Vagina (tissue), 2 donors: ENCODE results near the gene SMG1.

ENCODE experiments used
- POLR2A ChIP-seq, 2 donors: fragments of 450-650 bp; IDR thresholded peaks; one replicate each; pipeline ENCODE4 v1.6.1; 2017; ENCODE audit warnings: antibody characterized with exemption in 2 of 2, mild to moderate bottlenecking in 2 of 2, moderate library complexity in 2 of 2
- POLR2AphosphoS5 ChIP-seq, 2 donors: sonication (generic); formaldehyde crosslinking; IDR thresholded peaks; one replicate each; pipeline ENCODE4 v1.9.0; 2017; ENCODE audit warnings: antibody characterized with exemption in 2 of 2, mild to moderate bottlenecking in 2 of 2, low read depth in 1 of 2; ENCODE audit not compliant: insufficient read depth in 1 of 2
- TF ChIP-seq, protein P1 (sequence below), 3 experiments: fragments of 450-650 bp in 2 of 3; fragments of 200-600 bp in 1 of 3; sonication (generic) in 1 of 3; IDR thresholded peaks; one replicate each; pipeline ENCODE4 v1.5.1; 2017 to 2019; ENCODE audit warnings: antibody characterized with exemption in 3 of 3, mild to moderate bottlenecking in 2 of 3, moderate library complexity in 2 of 3

DNA sequence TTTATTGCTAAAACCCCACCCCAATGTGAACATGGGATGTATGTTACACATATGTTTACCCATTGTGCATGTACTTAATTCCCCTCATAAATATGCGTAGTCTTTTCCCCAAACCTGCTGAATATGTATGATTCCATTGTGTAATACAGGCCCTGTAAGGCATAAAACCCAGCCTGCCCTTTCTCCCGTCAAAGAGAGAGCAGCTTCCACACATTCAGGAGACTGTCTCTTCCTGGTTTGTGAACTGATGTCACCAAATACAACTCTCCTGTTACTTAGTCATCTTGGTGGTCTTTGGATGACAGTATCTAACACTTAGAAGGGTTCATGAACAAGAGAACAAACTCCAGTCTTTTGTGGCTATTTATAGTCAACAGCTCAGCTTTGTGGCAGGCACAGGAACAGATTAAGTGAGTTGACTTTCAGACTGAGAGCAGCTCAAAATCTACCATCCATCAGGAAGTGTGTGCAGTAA lies 32.9 kb upstream of the SMG1 start:
- TF ChIP-seq, protein P1, sequence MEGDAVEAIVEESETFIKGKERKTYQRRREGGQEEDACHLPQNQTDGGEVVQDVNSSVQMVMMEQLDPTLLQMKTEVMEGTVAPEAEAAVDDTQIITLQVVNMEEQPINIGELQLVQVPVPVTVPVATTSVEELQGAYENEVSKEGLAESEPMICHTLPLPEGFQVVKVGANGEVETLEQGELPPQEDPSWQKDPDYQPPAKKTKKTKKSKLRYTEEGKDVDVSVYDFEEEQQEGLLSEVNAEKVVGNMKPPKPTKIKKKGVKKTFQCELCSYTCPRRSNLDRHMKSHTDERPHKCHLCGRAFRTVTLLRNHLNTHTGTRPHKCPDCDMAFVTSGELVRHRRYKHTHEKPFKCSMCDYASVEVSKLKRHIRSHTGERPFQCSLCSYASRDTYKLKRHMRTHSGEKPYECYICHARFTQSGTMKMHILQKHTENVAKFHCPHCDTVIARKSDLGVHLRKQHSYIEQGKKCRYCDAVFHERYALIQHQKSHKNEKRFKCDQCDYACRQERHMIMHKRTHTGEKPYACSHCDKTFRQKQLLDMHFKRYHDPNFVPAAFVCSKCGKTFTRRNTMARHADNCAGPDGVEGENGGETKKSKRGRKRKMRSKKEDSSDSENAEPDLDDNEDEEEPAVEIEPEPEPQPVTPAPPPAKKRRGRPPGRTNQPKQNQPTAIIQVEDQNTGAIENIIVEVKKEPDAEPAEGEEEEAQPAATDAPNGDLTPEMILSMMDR (IDR thresholded peaks at IDR 0.05) = no peak
- TF ChIP-seq POLR2AphosphoS5 (IDR thresholded peaks at IDR 0.05; ENCODE audit: insufficient read depth in 1 of 2, low read depth in 1 of 2) = no peak
- TF ChIP-seq POLR2A (IDR thresholded peaks at IDR 0.05) = no peak
